ENCODE data around the gene COL5A1. TPM values are rescaled to one million over a fixed set of nuclear protein-coding genes. Genes with fewer than 3 reads are reported as not detected.
"Not testable (repeated sequence)": the region's sequence is repeated elsewhere in the genome, so short reads cannot be mapped to it uniquely, and the experiment has no call there.

COL5A1 gene
- polyA plus RNA-seq, 1 donor (not counting 4 experiments of a cell fraction or from before 2014, with no cell fraction given): 3.1 TPM

- H2AFZ ChIP-seq (ENCODE audit: control insufficient read depth, low read length): no peak overlapping the region
- no peak overlapping the region for H3K9ac ChIP-seq (ENCODE audit: control insufficient read depth, extremely low read depth, insufficient read depth, low read length)
- H4K20me1 ChIP-seq (ENCODE audit: control insufficient read depth, extremely low read depth, insufficient read depth, low read length): peaks cover 5% of the 10 kb centered on the region
- H3K27me3 ChIP-seq (ENCODE audit: control insufficient read depth, extremely low read depth, insufficient read depth, low read length): no peaks in the 10 kb centered on the region
- H3K9me1 ChIP-seq (ENCODE audit: control insufficient read depth, extremely low read depth, insufficient read depth, low read length): no peaks in the 10 kb centered on the region
- H3K4me3 ChIP-seq (ENCODE audit: control insufficient read depth in 2 of 3, extremely low read depth in 1 of 3, insufficient read depth in 2 of 3, low read depth in 1 of 3, low read length in 3 of 3): no peak overlapping the region
- H3K4me1 ChIP-seq (ENCODE audit: control insufficient read depth, extremely low read depth, insufficient read depth, low read length): peaks cover 19% of the 10 kb centered on the region
- H3K79me2 ChIP-seq (ENCODE audit: control insufficient read depth, insufficient read depth, low read length): no peaks in the 10 kb centered on the region
- H3K27ac ChIP-seq (ENCODE audit: control insufficient read depth, insufficient read depth, low read length): no peak overlapping the region
- FAIRE-seq: no peak
- TF ChIP-seq CTCF (optimal IDR thresholded peaks at IDR 0.05 in 1 of 3, IDR thresholded peaks at IDR 0.05 in 1 of 3, conservative IDR thresholded peaks at IDR 0.05 in 1 of 3; ENCODE audit: extremely low read depth in 1 of 3, insufficient read depth in 2 of 3, low read length in 3 of 3): no peak
- TF ChIP-seq EZH2 (IDR thresholded peaks at IDR 0.05; ENCODE audit: low read length): no peak
- H3K36me3 ChIP-seq (ENCODE audit: control insufficient read depth in 2 of 2, extremely low read depth in 1 of 2, insufficient read depth in 2 of 2, low read length in 2 of 2): peaks cover 0 to 6% of the 10 kb centered on the region in 2 experiments
- no peak overlapping the region for H3K4me2 ChIP-seq (ENCODE audit: control insufficient read depth, extremely low read depth, insufficient read depth, low read depth, low read length)
- dilution Hi-C loops (cut with MboI; ENCODE audit: extremely low pct_ligation_motif_present, low sequenced_read_pairs): no loop called here
- no peaks in the 10 kb centered on the region for H3K9me3 ChIP-seq (ENCODE audit: control insufficient read depth, low read depth, low read length)
- DNase-seq (ENCODE audit: low read depth, low spot score): no peak
These were observed 60.7 kb downstream of the COL5A1 start for GRCh38 chr9:134702291-134702690.

- H3K9me1 ChIP-seq (ENCODE audit: control insufficient read depth, extremely low read depth, insufficient read depth, low read length); H2AFZ ChIP-seq (ENCODE audit: control insufficient read depth, low read length); H3K27me3 ChIP-seq (ENCODE audit: control insufficient read depth, extremely low read depth, insufficient read depth, low read length); H3K79me2 ChIP-seq (ENCODE audit: control insufficient read depth, insufficient read depth, low read length); DNase-seq (ENCODE audit: low read depth, low spot score); H3K9me3 ChIP-seq (ENCODE audit: control insufficient read depth, low read depth, low read length); H3K4me2 ChIP-seq (ENCODE audit: control insufficient read depth, extremely low read depth, insufficient read depth, low read depth, low read length); FAIRE-seq; H3K9ac ChIP-seq (ENCODE audit: control insufficient read depth, extremely low read depth, insufficient read depth, low read length); H3K27ac ChIP-seq (ENCODE audit: control insufficient read depth, insufficient read depth, low read length); H4K20me1 ChIP-seq (ENCODE audit: control insufficient read depth, extremely low read depth, insufficient read depth, low read length); dilution Hi-C loops (cut with MboI; ENCODE audit: extremely low pct_ligation_motif_present, low sequenced_read_pairs); H3K36me3 ChIP-seq (ENCODE audit: control insufficient read depth in 2 of 2, extremely low read depth in 1 of 2, insufficient read depth in 2 of 2, low read length in 2 of 2); H3K4me3 ChIP-seq (ENCODE audit: control insufficient read depth in 2 of 3, extremely low read depth in 1 of 3, insufficient read depth in 2 of 3, low read depth in 1 of 3, low read length in 3 of 3): not testable (repeated sequence)
- peaks cover 19% of the 10 kb centered on the region for H3K4me1 ChIP-seq (ENCODE audit: control insufficient read depth, extremely low read depth, insufficient read depth, low read length)
These were observed 62.1 kb downstream of the COL5A1 start for GRCh38 chr9:134703730-134704114.

- Histone ChIP-seq H3K27ac (ENCODE audit: control insufficient read depth, insufficient read depth, low read length) (no peak overlapping the region), H3K9me1 (ENCODE audit: control insufficient read depth, extremely low read depth, insufficient read depth, low read length) (no peaks in the 10 kb centered on the region), H3K36me3 (ENCODE audit: control insufficient read depth in 2 of 2, extremely low read depth in 1 of 2, insufficient read depth in 2 of 2, low read length in 2 of 2) (peaks cover 0 to 6% of the 10 kb centered on the region in 2 experiments), H3K9me3 (ENCODE audit: control insufficient read depth, low read depth, low read length) (no peaks in the 10 kb centered on the region), H2AFZ (ENCODE audit: control insufficient read depth, low read length) (no peak overlapping the region), H3K27me3 (ENCODE audit: control insufficient read depth, extremely low read depth, insufficient read depth, low read length) (no peaks in the 10 kb centered on the region), H4K20me1 (ENCODE audit: control insufficient read depth, extremely low read depth, insufficient read depth, low read length) (peaks cover 5% of the 10 kb centered on the region), H3K4me3 (ENCODE audit: control insufficient read depth in 2 of 3, extremely low read depth in 1 of 3, insufficient read depth in 2 of 3, low read depth in 1 of 3, low read length in 3 of 3) (no peak overlapping the region), H3K4me1 (ENCODE audit: control insufficient read depth, extremely low read depth, insufficient read depth, low read length) (peaks cover 19% of the 10 kb centered on the region), H3K79me2 (ENCODE audit: control insufficient read depth, insufficient read depth, low read length) (no peaks in the 10 kb centered on the region), H3K9ac (ENCODE audit: control insufficient read depth, extremely low read depth, insufficient read depth, low read length) (no peak overlapping the region), H3K4me2 (ENCODE audit: control insufficient read depth, extremely low read depth, insufficient read depth, low read depth, low read length) (no peak overlapping the region)
- no peak for TF ChIP-seq EZH2 (IDR thresholded peaks at IDR 0.05; ENCODE audit: low read length)
- TF ChIP-seq CTCF (optimal IDR thresholded peaks at IDR 0.05 in 1 of 3, IDR thresholded peaks at IDR 0.05 in 1 of 3, conservative IDR thresholded peaks at IDR 0.05 in 1 of 3; ENCODE audit: extremely low read depth in 1 of 3, insufficient read depth in 2 of 3, low read length in 3 of 3): no peak
- DNase-seq (ENCODE audit: low read depth, low spot score) (no peak), FAIRE-seq (no peak)
- dilution Hi-C loops (cut with MboI; ENCODE audit: extremely low pct_ligation_motif_present, low sequenced_read_pairs): no loop called here
These were observed 62.9 kb downstream of the COL5A1 start for GRCh38 chr9:134704498-134704897.
